GM19240 (cell line): ENCODE measurements around the gene ARL16.

ENCODE experiments used
- DNase-seq: peaks from one replicate; pipeline ENCODE4 v3.0.0; 2011; ENCODE audit warnings: low spot score; ENCODE audit not compliant: insufficient read length

ARL16 gene

DNA sequence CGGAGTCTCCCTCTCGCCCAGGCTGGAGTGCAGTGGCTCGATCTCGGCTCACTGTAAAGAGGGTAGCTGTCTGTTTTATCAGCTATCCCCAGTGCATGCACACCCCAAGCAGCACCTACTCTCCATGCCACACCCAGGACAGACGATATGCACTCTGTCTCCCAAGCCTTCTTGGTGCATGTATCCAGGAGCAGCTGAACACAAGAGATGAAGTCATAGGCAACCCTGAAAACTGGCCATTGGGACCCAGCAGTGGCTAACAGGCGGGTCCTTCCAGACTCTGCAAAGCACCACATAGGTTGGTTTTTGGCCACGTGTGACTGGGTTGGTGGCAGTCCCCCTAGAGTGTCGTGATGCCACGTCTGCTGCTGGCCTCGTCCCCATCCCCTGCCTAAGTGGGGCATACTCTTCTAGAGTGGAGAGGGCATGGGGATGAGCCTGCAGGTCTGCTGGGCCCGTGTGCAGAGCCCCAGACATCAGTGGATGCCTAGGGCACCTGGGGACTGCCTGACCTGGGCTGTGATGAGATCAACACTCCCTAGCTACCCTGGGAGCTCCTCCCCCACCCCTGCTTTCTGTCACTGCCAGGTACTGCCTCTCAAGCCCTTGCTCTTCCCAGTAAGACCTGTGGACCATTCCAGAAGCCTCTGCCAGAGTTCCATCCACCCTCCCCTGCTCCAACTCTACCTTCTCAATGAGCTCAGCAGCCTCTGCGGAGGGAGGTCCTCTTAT is 36.6 kb downstream of the ARL16 start:
- no peak for DNase-seq

DNA sequence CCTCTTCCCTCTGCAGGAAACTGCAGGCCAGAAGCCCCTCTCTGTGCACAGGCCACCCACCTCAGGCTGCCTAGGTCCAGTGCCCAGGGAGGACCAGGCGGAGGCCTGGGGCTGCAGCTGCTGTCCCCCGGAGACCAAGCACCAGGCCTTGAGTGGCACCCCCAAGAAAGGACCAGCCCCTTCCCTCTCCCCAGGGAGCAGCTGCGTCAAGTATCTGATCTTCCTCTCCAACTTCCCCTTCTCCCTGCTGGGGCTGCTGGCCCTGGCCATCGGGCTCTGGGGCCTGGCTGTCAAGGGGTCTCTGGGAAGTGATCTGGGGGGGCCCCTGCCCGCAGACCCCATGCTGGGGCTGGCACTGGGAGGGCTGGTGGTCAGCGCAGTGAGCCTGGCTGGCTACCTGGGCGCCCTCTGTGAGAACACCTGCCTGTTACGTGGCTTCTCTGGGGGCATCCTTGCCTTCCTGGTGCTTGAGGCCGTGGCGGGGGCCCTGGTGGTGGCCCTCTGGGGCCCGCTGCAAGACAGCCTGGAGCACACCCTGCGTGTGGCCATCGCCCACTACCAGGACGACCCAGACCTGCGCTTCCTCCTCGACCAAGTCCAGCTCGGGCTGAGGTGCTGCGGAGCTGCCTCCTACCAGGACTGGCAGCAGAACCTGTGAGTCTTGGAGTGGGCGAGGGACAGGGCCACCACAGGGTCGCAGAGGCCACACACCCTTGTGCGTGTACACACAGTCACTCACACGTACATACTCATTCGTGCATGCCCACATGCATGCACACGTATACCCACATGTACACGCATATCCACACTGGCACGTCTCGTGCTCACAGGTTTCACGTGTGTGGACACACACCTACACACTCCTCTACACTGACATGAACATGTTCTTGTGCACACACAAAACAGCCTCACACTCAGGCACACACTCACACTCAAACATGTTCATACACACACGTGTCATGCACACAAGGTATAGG is 38.3 kb downstream of the ARL16 start:
- no peak for DNase-seq

GRCh38 chr17:81644496-81644895 is 39.1 kb downstream of the ARL16 start:
- no peak for DNase-seq

DNA sequence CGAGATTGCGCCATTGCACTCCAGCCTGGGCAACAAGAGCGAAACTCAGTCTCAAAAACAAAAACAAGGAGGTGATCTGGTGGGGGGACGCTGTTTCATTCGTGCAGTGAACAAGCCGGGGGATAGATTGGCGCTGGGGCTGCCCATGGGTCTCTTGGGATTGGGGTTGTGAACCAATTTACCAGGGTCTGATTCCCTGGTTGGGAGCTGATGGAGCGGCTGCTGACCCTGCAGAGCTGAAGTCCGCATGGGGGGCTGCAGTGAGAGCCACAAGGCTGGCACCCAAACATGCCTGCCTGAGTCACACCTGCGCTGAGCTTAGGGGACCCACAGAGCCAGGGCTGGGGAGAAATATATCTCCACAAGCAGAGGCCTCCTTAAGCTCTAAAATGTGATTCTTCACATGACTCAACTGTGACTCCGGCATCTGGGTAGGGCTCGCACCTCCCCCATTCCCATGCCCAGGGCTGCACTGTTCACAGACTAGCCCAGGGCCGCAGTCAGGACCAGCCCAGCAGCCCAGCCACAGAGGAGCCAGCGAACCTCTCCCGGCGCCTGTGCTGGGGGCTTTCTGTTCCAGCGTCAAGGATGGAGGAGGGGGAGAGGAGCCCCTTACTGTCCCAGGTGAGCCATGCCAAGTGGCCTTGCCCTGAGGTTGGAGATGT is 41.6 kb downstream of the ARL16 start:
- no peak for DNase-seq

DNA sequence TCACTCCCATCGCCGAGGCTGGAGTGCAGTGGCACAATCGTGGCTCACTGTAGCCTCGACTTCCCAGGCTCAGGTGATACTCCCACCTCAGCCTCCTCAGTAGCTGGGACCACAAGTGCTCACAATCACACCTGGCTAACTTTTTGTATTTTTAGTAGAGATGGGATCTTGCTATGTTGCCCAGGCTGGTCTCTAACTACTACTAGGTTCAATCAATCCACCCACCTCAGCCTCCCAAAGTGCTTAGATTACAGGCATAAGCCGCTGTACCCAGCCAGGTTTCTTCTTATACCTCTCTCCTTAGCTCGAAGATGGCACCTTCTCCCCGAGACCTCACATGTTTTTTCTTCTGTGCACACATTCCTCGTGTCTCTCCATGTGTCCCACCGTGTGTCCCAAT is 43.6 kb downstream of the ARL16 start:
- no peak for DNase-seq

- no peak for DNase-seq
Observed at GRCh38 chr17:81638683-81639082, 44.9 kb downstream of the ARL16 start.

GRCh38 chr17:81636505-81637288 is 46.9 kb downstream of the ARL16 start, which contains the start of the genes NPLOC4 and TSPAN10:
TSS of gene NPLOC4 (minus strand) at chr17:81637112. CDS start at chr17:81636930, 182 bp downstream.
TSS of gene TSPAN10 (plus strand) at chr17:81637196. CDS start at chr17:81642413, 5,217 bp downstream.
- peak; percentile 96 for DNase-seq

- no peak for DNase-seq
Observed at GRCh38 chr17:81635973-81636504, 47.6 kb downstream of the ARL16 start.

GRCh38 chr17:81635431-81635830 is 48.2 kb downstream of the ARL16 start:
- no peak for DNase-seq

DNA sequence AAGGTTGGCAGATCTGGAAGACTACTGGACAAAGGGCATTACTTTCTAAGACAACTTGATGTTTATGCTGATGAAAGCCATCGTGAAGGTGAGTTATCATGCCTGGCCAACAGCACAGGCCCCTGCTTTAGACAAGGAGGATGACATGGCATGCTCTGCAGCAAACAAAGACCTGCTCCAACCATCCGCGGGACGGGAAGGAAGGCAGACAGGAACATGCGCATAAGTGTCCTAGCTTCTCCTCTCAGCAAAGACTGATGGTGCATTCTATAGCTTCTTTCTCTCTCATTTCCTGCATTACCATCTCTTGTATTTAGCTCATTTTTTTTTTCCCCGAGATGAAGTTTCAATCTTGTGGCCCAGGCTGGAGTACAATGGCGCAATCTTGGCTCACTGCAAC is 52.1 kb downstream of the ARL16 start:
- no peak for DNase-seq
